GM13976 (cell line): ENCODE results near the gene ZNF414.
A peak's percentile ranks its signal among the peaks of the same experiment; 100 is the strongest.

Source experiments
- DNase-seq: peaks from one replicate; pipeline ENCODE4 v3.0.0; 2012; ENCODE audit warnings: low spot score
- CTCF ChIP-seq: IDR thresholded peaks from 2 replicates; pipeline ENCODE4 v1.5.1; 2012; ENCODE audit warnings: borderline replicate concordance, mild to moderate bottlenecking; ENCODE audit not compliant: insufficient read depth; ENCODE audit errors: extremely low read depth, missing control alignments, control extremely low read depth
- in situ Hi-C: fragments of 300-500 bp; cut with MboI; formaldehyde crosslinking; loops from one replicate; pipeline ENCODE4 v1.12.0; 2022; ENCODE audit warnings: low sequenced_read_pairs, mixed read lengths, inconsistent platforms; ENCODE audit not compliant: unreplicated experiment

The ZNF414 gene

GRCh38 chr19:8490873-8491272 is 23.1 kb downstream of the ZNF414 start:
- in situ Hi-C loops = no loop called here
- no peak for DNase-seq
- TF ChIP-seq CTCF = no peak

- in situ Hi-C loops = no loop called here
- no peak for TF ChIP-seq CTCF
- DNase-seq = no peak
Measured at GRCh38 chr19:8490395-8490760, 23.6 kb downstream of the ZNF414 start.

GRCh38 chr19:8489561-8490394 is 24.2 kb downstream of the ZNF414 start:
- in situ Hi-C loops = no loop called here
- no peak for TF ChIP-seq CTCF
- no peak for DNase-seq

- DNase-seq = no peak
- TF ChIP-seq CTCF = no peak
- in situ Hi-C loops = no loop called here
Measured at GRCh38 chr19:8488365-8488764, 25.6 kb downstream of the ZNF414 start.

GRCh38 chr19:8487137-8487851 is 26.7 kb downstream of the ZNF414 start:
- peak; percentile 0 for TF ChIP-seq CTCF
- in situ Hi-C loops = no loop called here
- peak; percentile 57 for DNase-seq

GRCh38 chr19:8486661-8487136 is 27.3 kb downstream of the ZNF414 start:
- TF ChIP-seq CTCF = no peak
- no peak for DNase-seq
- in situ Hi-C loops = no loop called here
